Endothelial cell of umbilical vein (primary cell): ENCODE measurements around the gene TNFAIP8. TPM values are rescaled to one million over a fixed set of nuclear protein-coding genes. Genes with fewer than 3 reads are reported as not detected.

Experiments
- BruUV-seq: library from RNA; stranded (reverse); fragments of 400-500 nt; replicated peaks from 2 replicates; lab custom pipeline; 2021; lab: Mats Ljungman, UMichigan
- CTCF ChIA-PET: fragments of 300-600, 350-600 bp; sonication (Branson Sonifier 250); formaldehyde crosslinking; loops from one replicate; lab custom pipeline; 2021; ENCODE audit warnings: antibody characterized with exemption, inconsistent platforms; lab: Charles Lee
- POLR2A ChIA-PET: fragments of 300-600, 350-600 bp; sonication (Branson Sonifier 250); formaldehyde crosslinking; loops from one replicate; lab custom pipeline; 2021; ENCODE audit warnings: antibody characterized with exemption, inconsistent platforms; lab: Charles Lee
- DNase-seq: peaks from one replicate; pipeline ENCODE4 v3.0.0-alpha.2; 2011; ENCODE audit warnings: low read depth, low spot score
- FAIRE-seq: peaks from 2 replicates; lab custom pipeline; 2011; peaks lifted over from hg19 to GRCh38; lab: Jason Lieb, UNC
- H2AFZ ChIP-seq: 2 replicates; pipeline ENCODE4 v1.6.0; 2012; ENCODE audit warnings: low read depth, low read length, control low read depth, inconsistent platforms
- H3K27ac ChIP-seq: 2 replicates; pipeline ENCODE4 v1.5.1; 2011; ENCODE audit warnings: low read depth, mild to moderate bottlenecking, control low read depth, low read length, moderate library complexity; ENCODE audit not compliant: insufficient read depth
- H3K27me3 ChIP-seq, 2 experiments: 2 replicates each; pipeline versions ENCODE4 v1.6.0 to v1.6.1; 2011; ENCODE audit warnings: low read length in 2 of 2, mixed read lengths in 1 of 2; ENCODE audit not compliant: control insufficient read depth in 2 of 2, insufficient read depth in 2 of 2
- H3K36me3 ChIP-seq, 2 experiments: 2 replicates in 1 of 2; 3 replicates in 1 of 2; pipeline ENCODE4 v1.5.1; 2011; ENCODE audit warnings: low read length in 2 of 2, mild to moderate bottlenecking in 1 of 2, moderate library complexity in 1 of 2; ENCODE audit not compliant: control insufficient read depth in 2 of 2, insufficient read depth in 2 of 2; ENCODE audit errors: extremely low read depth in 1 of 2
- H3K4me1 ChIP-seq: 3 replicates; pipeline ENCODE4 v1.5.1; 2011; ENCODE audit warnings: mild to moderate bottlenecking, low read length; ENCODE audit not compliant: control insufficient read depth, insufficient read depth; ENCODE audit errors: extremely low read depth
- H3K4me2 ChIP-seq: 2 replicates; pipeline ENCODE4 v1.6.1; 2011; ENCODE audit warnings: low read length, control low read depth, mixed read lengths; ENCODE audit not compliant: insufficient read depth
- H3K4me3 ChIP-seq, 3 experiments: fragments of 200-600 bp in 1 of 3; sonication (generic), shearing (Covaris generic) in 1 of 3; replicated peaks in 1 of 3; 2 replicates each; pipeline ENCODE4 v1.5.1; 2011 to 2016; ENCODE audit warnings: control low read depth in 3 of 3, low read length in 3 of 3, mild to moderate bottlenecking in 2 of 3, inconsistent platforms in 1 of 3, low read depth in 1 of 3, moderate library complexity in 1 of 3; ENCODE audit not compliant: insufficient read depth in 1 of 3
- H3K79me2 ChIP-seq: 2 replicates; pipeline ENCODE4 v1.6.0; 2012; ENCODE audit warnings: low read length, inconsistent platforms; ENCODE audit not compliant: control insufficient read depth, insufficient read depth
- H3K9ac ChIP-seq: replicated peaks from 2 replicates; pipeline ENCODE3; 2011; ENCODE audit warnings: low read length, control low read depth; ENCODE audit not compliant: insufficient read depth; ENCODE audit errors: extremely low read depth
- H3K9me1 ChIP-seq: replicated peaks from 3 replicates; pipeline ENCODE4 v1.6.0; 2011; ENCODE audit warnings: mild to moderate bottlenecking, low read length; ENCODE audit not compliant: control insufficient read depth, insufficient read depth; ENCODE audit errors: extremely low read depth
- H3K9me3 ChIP-seq: replicated peaks from 2 replicates; pipeline ENCODE4 v1.5.1; 2012; ENCODE audit warnings: low read length, inconsistent platforms; ENCODE audit not compliant: control insufficient read depth, insufficient read depth
- H4K20me1 ChIP-seq: replicated peaks from 2 replicates; pipeline ENCODE3; 2011; ENCODE audit warnings: mild to moderate bottlenecking, low read length; ENCODE audit not compliant: control insufficient read depth, insufficient read depth; ENCODE audit errors: extremely low read depth
- EZH2 ChIP-seq: IDR thresholded peaks from 2 replicates; pipeline ENCODE4 v1.6.1; 2012; ENCODE audit warnings: borderline replicate concordance, low read depth, mild to moderate bottlenecking, moderate library complexity, low read length, inconsistent platforms; ENCODE audit not compliant: severe bottlenecking
- FOS ChIP-seq: IDR thresholded peaks from 2 replicates; pipeline ENCODE4 v1.6.1; 2011; ENCODE audit warnings: mild to moderate bottlenecking, low read length, moderate library complexity, borderline replicate concordance; ENCODE audit not compliant: insufficient read depth
- GATA2 ChIP-seq: IDR thresholded peaks from 2 replicates; pipeline ENCODE4 v1.7.0; 2011; ENCODE audit warnings: low read depth, mild to moderate bottlenecking, moderate library complexity, mixed read lengths, low read length; ENCODE audit not compliant: insufficient read length, insufficient read depth
- JUN ChIP-seq: IDR thresholded peaks from 2 replicates; pipeline ENCODE4 v1.6.1; 2011; ENCODE audit warnings: borderline replicate concordance, low read depth; ENCODE audit not compliant: insufficient read length, insufficient read depth
- MYC ChIP-seq: IDR thresholded peaks from one replicate; pipeline ENCODE4 v1.6.1; 2011; ENCODE audit warnings: mild to moderate bottlenecking, low read depth, low read length
- POLR2A ChIP-seq: IDR thresholded peaks from 2 replicates; pipeline ENCODE4 v1.6.1; 2012; ENCODE audit warnings: low read depth, mild to moderate bottlenecking, control low read depth, low read length
- POLR2AphosphoS5 ChIP-seq: IDR thresholded peaks from 2 replicates; pipeline ENCODE4 v1.6.1; 2012; ENCODE audit warnings: low read depth, mild to moderate bottlenecking, control low read depth, low read length, moderate library complexity; ENCODE audit not compliant: insufficient read depth
- dilution Hi-C: fragments of 300-500 bp; cut with MboI; formaldehyde crosslinking; loops from one replicate; pipeline ENCODE4 v1.15.0; 2019; ENCODE audit warnings: low sequenced_read_pairs; ENCODE audit not compliant: extremely low pct_ligation_motif_present
- intact Hi-C: fragments of 100-400 bp; cut with micrococcal nuclease; formaldehyde crosslinking; loops from one replicate; pipeline ENCODE4 v1.10.0; 2022
- polyA plus RNA-seq, 4 experiments: library from polyadenylated mRNA; depleted of rRNA in 3 of 4; stranded (reverse) in 3 of 4; unstranded in 1 of 4; fragments of >200 nt; gene quantifications; 2 replicates each; pipeline versions ENCODE4 v1.2.1 to v1.2.3, GENCODE V29; 2011 to 2012; ENCODE audit warnings: missing spikeins in 1 of 4
- total RNA-seq: library from RNA; stranded (reverse); gene quantifications from 2 replicates; pipeline ENCODE4 v1.2.3, GENCODE V29; 2021
- TF ChIP-seq, protein P1 (sequence below): IDR thresholded peaks from 2 replicates; pipeline ENCODE4 v1.6.1; 2011; ENCODE audit not compliant: insufficient read depth, insufficient read length
- TF ChIP-seq, protein P2 (sequence below), 2 donors: IDR thresholded peaks; 1 replicate in 1 of 2; 2 replicates in 1 of 2; pipeline ENCODE4 v1.5.1; 2011; ENCODE audit warnings: low read length in 2 of 2, mild to moderate bottlenecking in 2 of 2, moderate library complexity in 2 of 2, control low read depth in 1 of 2, inconsistent platforms in 1 of 2, low read depth in 1 of 2; ENCODE audit not compliant: insufficient read depth in 1 of 2; ENCODE audit errors: extremely low read depth in 1 of 2

The TNFAIP8 gene
- total and polyA plus RNA-seq, 2 donors (not counting 3 experiments of a cell fraction or from before 2014, with no cell fraction given), result 4.7 to 7.4 TPM

GRCh38 chr5:119390404-119390803, 34.6 kb downstream of the TNFAIP8 start:
- no peak for FAIRE-seq
- Histone ChIP-seq H3K4me1 (peaks cover 25% of the 10 kb centered on the region), H3K79me2 (no peaks in the 10 kb centered on the region), H3K9ac (no peak overlapping the region), H3K36me3 (no peaks in the 10 kb centered on the region), H3K4me3 (no peak overlapping the region), H3K9me3 (no peaks in the 10 kb centered on the region), H3K27ac (no peak overlapping the region), H4K20me1 (no peaks in the 10 kb centered on the region), H3K9me1 (no peaks in the 10 kb centered on the region), H2AFZ (no peak overlapping the region), H3K4me2 (no peak overlapping the region), H3K27me3 (no peaks in the 10 kb centered on the region)
- POLR2A ChIA-PET, result no interaction called here
- no peak for DNase-seq
- CTCF ChIA-PET, result no interaction called here
- intact Hi-C loops (loop anchor here (5.0 kb wide), 1 partner anchor 123 kb away; no protein-coding TSS in a partner anchor), dilution Hi-C loops (no loop called here)
- no peak for TF ChIP-seq FOS
- TF ChIP-seq, protein P1, sequence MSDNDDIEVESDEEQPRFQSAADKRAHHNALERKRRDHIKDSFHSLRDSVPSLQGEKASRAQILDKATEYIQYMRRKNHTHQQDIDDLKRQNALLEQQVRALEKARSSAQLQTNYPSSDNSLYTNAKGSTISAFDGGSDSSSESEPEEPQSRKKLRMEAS, result no peak
- no peak for TF ChIP-seq MYC
- TF ChIP-seq, protein P2, sequence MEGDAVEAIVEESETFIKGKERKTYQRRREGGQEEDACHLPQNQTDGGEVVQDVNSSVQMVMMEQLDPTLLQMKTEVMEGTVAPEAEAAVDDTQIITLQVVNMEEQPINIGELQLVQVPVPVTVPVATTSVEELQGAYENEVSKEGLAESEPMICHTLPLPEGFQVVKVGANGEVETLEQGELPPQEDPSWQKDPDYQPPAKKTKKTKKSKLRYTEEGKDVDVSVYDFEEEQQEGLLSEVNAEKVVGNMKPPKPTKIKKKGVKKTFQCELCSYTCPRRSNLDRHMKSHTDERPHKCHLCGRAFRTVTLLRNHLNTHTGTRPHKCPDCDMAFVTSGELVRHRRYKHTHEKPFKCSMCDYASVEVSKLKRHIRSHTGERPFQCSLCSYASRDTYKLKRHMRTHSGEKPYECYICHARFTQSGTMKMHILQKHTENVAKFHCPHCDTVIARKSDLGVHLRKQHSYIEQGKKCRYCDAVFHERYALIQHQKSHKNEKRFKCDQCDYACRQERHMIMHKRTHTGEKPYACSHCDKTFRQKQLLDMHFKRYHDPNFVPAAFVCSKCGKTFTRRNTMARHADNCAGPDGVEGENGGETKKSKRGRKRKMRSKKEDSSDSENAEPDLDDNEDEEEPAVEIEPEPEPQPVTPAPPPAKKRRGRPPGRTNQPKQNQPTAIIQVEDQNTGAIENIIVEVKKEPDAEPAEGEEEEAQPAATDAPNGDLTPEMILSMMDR (IDR thresholded peaks at IDR 0.05; ENCODE audit: extremely low read depth in 1 of 2, insufficient read depth in 1 of 2, low read depth in 1 of 2, low read length in 2 of 2), result no peak
- no peak for TF ChIP-seq POLR2AphosphoS5
- no peak for TF ChIP-seq POLR2A
- no peak for TF ChIP-seq EZH2
- no peak for TF ChIP-seq JUN
- TF ChIP-seq GATA2, result no peak
- BruUV-seq, result no TSS peak
